Measurements from ENCODE around the gene PHF14. TPM values are rescaled to one million over a fixed set of nuclear protein-coding genes. Genes with fewer than 3 reads are reported as not detected.

Gene PHF14
- total and polyA plus RNA-seq, 10 donors, result 18.9 to 59.1 (median 37.7) TPM

DNA sequence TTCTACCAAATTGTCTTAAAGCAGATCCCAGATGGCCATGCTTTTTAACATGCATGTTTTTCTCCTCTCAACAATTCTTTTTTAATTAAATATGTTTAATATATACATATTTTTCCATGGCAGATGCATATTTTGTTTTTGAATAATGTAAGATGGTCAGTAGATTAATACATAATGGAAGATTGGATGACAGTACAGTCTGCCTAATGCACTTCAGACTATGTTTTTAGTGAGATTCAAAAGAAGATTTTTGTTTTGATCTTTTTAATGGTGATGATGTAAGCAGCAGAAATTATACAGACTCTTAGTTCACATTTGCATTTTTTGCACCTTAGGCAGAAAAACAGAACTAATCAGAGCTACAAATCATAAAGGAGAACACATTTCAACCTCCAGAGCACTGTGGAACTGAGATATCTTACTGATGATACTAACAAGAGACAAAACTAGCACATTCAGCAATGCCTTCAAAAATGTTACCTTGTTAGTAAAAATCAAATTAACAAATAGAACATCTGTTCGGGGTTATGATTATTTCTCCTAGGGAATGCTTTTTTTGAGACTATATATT is 203.4 kb downstream of the PHF14 start:
- no peaks in the 10 kb centered on the region for H3K27me3 ChIP-seq (replicated peaks in 1 of 7)
- 89 to 95% (median 90%) methylated on average over 1 of the region's 1 CpG for WGBS, 5 donors
- no peak overlapping the region for H3K4me3 ChIP-seq
- intact Hi-C loops (cut with DNase I; ENCODE audit: low total_unique reads), result no loop called here
- no peaks in the 10 kb centered on the region for H3K36me3 ChIP-seq
- no peak for DNase-seq
- H3K9me3 ChIP-seq, result no peaks in the 10 kb centered on the region
- H3K4me1 ChIP-seq, result no peaks in the 10 kb centered on the region
- H3K27ac ChIP-seq, result no peak overlapping the region
- TF ChIP-seq POLR2A (IDR thresholded peaks at IDR 0.05), result no peak
- TF ChIP-seq POLR2AphosphoS5 (IDR thresholded peaks at IDR 0.05), result no peak
- no peak for TF ChIP-seq CTCF (IDR thresholded peaks at IDR 0.05 in 8 of 11, conservative IDR thresholded peaks at IDR 0.05 in 3 of 11)

- no peak for DNase-seq
- H3K27me3 ChIP-seq (replicated peaks in 1 of 7), result no peaks in the 10 kb centered on the region
- TF ChIP-seq POLR2A (IDR thresholded peaks at IDR 0.05) (no peak), POLR2AphosphoS5 (IDR thresholded peaks at IDR 0.05) (no peak), CTCF (IDR thresholded peaks at IDR 0.05 in 8 of 11, conservative IDR thresholded peaks at IDR 0.05 in 3 of 11) (no peak)
- H3K4me1 ChIP-seq, result no peaks in the 10 kb centered on the region
- 67 to 79% (median 75%) methylated on average over 3 of the region's 3 CpGs for WGBS, 5 donors
- intact Hi-C loops (cut with DNase I; ENCODE audit: low total_unique reads), result no loop called here
- no peak overlapping the region for H3K27ac ChIP-seq
- no peaks in the 10 kb centered on the region for H3K36me3 ChIP-seq
- H3K9me3 ChIP-seq, result no peaks in the 10 kb centered on the region
- no peak overlapping the region for H3K4me3 ChIP-seq
These were observed 204.1 kb downstream of the PHF14 start for GRCh38 chr7:11177793-11178192.

GRCh38 chr7:11181590-11181989 is 207.9 kb downstream of the PHF14 start:
- no peaks in the 10 kb centered on the region for H3K27me3 ChIP-seq (replicated peaks in 1 of 7)
- no peaks in the 10 kb centered on the region for H3K36me3 ChIP-seq
- no peak for DNase-seq
- no peak overlapping the region for H3K4me3 ChIP-seq
- H3K4me1 ChIP-seq, result no peaks in the 10 kb centered on the region
- TF ChIP-seq POLR2AphosphoS5 (IDR thresholded peaks at IDR 0.05) (no peak), POLR2A (IDR thresholded peaks at IDR 0.05) (no peak), CTCF (IDR thresholded peaks at IDR 0.05 in 8 of 11, conservative IDR thresholded peaks at IDR 0.05 in 3 of 11) (no peak)
- WGBS, 5 donors, result 73 to 89% (median 86%) methylated on average over 10 of the region's 10 CpGs
- intact Hi-C loops (cut with DNase I; ENCODE audit: low total_unique reads), result no loop called here
- H3K27ac ChIP-seq, result no peak overlapping the region
- H3K9me3 ChIP-seq, result peaks cover 0 to 13% (median 6%) of the 10 kb centered on the region in 8 donors

GRCh38 chr7:11182736-11183135 is 209.1 kb downstream of the PHF14 start:
- TF ChIP-seq CTCF (IDR thresholded peaks at IDR 0.05 in 8 of 11, conservative IDR thresholded peaks at IDR 0.05 in 3 of 11) (no peak), POLR2AphosphoS5 (IDR thresholded peaks at IDR 0.05) (no peak), POLR2A (IDR thresholded peaks at IDR 0.05) (no peak)
- Histone ChIP-seq H3K4me3 (no peak overlapping the region), H3K27ac (no peak overlapping the region), H3K36me3 (no peaks in the 10 kb centered on the region), H3K27me3 (replicated peaks in 1 of 7) (no peaks in the 10 kb centered on the region), H3K9me3 (peaks cover 0 to 13% (median 6%) of the 10 kb centered on the region in 8 donors), H3K4me1 (no peaks in the 10 kb centered on the region)
- no peak for DNase-seq
- intact Hi-C loops (cut with DNase I; ENCODE audit: low total_unique reads), result no loop called here
- 66 to 90% (median 81%) methylated on average over 1 of the region's 1 CpG for WGBS, 5 donors

Data from spleen (tissue), 11 donors.